ENCODE results near the gene CFAP57. TPM values are rescaled to one million over a fixed set of nuclear protein-coding genes. Genes with fewer than 3 reads are reported as not detected.
"Not testable (repeated sequence)": the region's sequence is repeated elsewhere in the genome, so short reads cannot be mapped to it uniquely, and the experiment has no call there.

CFAP57 gene
- 1 to 10 TPM; 1.7 to 5.9 (median 4.3) TPM for polyA plus RNA-seq (ENCODE audit: insufficient read depth in 1 of 5, insufficient read length in 5 of 5, low replicate concordance in 1 of 5)
- long read RNA-seq, donor 1, result 0 reads
- long read RNA-seq, donor 2, result 0 reads
- long read RNA-seq, donor 3, result 0 reads
- long read RNA-seq, donor 4, result 0 reads
- long read RNA-seq, donor 5, result 0 reads
- long read RNA-seq, donor 6, result 0 reads
- long read RNA-seq, donor 7, result 0 reads
- long read RNA-seq, donor 8, result 0 reads

- peak; percentile 94 to 95 for DNase-seq
Observed at GRCh38 chr1:43171876-43172526, at the start of gene CFAP57, which contains the start of gene EBNA1BP2. Gene CFAP57 (plus strand): TSS chr1:43172330. CDS start chr1:43172754, 424 bp downstream. Gene EBNA1BP2 (minus strand): TSS chr1:43172290. CDS start chr1:43172118, 172 bp downstream.

DNA sequence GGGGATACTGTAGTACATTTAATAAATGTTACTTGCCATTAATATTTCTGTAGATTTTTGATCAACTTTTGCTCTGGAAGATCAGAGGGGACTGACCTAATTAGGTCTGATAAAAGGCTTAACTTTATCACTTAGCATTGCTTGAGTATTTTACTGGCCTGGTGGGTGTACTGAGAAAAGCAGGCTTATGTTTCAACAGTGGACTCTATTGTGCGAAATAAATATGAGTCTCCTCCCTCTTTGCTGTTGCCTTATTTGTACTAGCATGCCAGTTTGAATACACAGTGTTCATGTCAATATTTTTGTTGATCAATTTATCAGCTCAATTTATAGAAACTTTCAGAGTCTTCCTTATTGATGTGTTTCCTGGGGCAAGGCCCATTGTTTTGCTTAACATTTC, 49.1 kb upstream of the CFAP57 start:
- DNase-seq, result no peak

DNA sequence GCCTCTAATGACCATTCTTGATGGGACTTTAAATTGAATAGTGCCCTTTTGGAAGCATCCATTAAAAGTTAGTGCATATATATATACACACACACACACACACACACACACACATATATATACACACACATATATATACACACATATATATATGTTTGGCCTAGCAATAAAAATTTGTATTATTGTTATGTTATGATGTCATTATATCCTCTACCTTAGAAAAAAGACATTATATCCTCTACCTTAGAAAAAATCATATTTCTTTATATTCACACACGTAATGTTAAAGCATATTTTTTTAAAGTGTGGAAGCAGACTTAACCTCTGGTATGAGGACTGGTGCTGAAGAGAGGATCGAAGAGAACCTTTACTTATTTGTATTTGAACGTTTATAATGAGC, 43.3 kb upstream of the CFAP57 start:
- no peak for DNase-seq

GRCh38 chr1:43129426-43129825, 42.7 kb upstream of the CFAP57 start:
- DNase-seq, result no peak

- no peak for DNase-seq
Observed at GRCh38 chr1:43134068-43134467, 38.1 kb upstream of the CFAP57 start.

DNA sequence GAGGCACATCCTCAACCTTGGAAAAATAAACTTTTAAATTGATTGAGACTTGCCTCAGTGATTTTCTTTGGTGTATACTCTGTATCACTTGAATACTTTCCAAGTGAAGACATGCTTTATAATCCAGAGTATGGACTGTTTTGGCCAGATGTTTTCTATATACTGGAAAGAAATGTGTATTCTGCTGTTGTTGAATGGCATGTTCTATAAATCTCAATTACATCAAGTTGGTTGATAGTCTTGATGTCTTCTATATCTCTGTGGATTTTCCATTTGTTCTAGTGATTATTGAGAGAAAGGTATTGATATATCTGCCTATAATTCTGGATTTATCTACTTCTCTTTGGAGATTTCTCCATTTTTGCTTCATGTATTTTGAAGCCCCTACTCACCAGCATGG, 37.5 kb upstream of the CFAP57 start:
- no peak for DNase-seq

- no peak for DNase-seq
Observed at GRCh38 chr1:43135857-43136781, 36.0 kb upstream of the CFAP57 start.

GRCh38 chr1:43137445-43138052, 34.6 kb upstream of the CFAP57 start:
- DNase-seq, result no peak

DNA sequence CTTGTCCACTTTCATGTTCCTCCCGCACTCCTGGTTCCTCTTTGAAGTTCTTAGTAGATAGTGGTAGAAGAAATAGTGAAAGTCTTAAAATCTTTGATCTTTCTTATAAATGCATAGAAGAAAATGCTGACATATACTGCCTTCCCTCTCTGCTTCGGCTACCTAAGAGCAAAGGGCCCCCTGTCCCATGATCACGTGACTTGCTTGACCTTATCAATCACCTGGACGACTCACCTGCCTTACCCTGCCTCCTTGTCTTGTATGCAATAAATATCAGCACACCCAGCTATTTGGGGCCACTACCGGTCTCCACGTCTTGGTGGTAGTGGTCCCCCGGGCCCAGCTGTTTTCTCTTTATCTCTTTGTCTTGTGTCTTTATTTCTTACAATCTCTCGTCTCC, 32.8 kb upstream of the CFAP57 start:
- not testable (repeated sequence) for DNase-seq

DNA sequence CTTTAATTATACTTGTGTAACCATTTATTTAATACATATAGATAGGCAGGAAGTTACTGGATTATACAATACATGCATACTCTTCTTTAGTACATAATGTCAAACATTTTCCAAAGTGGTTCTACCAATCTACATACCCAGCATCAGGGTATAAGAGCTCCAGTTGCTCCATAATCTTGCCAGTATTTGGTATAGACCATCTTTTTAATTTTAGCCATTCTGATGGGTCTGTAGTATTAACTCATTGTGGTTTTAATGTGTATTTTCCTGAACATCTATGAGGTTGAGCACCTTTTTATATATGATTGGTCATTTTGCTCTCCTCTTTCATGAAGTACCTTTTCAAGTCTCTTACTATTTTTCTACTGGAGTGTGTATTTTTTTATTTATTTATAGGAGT, 32.1 kb upstream of the CFAP57 start:
- no peak for DNase-seq

GRCh38 chr1:43140583-43140982, 31.5 kb upstream of the CFAP57 start:
- DNase-seq, result no peak

- no peak for DNase-seq
Observed at GRCh38 chr1:43143441-43143888, 28.7 kb upstream of the CFAP57 start.

- no peak for DNase-seq
Observed at GRCh38 chr1:43144237-43144636, 27.9 kb upstream of the CFAP57 start.

DNA sequence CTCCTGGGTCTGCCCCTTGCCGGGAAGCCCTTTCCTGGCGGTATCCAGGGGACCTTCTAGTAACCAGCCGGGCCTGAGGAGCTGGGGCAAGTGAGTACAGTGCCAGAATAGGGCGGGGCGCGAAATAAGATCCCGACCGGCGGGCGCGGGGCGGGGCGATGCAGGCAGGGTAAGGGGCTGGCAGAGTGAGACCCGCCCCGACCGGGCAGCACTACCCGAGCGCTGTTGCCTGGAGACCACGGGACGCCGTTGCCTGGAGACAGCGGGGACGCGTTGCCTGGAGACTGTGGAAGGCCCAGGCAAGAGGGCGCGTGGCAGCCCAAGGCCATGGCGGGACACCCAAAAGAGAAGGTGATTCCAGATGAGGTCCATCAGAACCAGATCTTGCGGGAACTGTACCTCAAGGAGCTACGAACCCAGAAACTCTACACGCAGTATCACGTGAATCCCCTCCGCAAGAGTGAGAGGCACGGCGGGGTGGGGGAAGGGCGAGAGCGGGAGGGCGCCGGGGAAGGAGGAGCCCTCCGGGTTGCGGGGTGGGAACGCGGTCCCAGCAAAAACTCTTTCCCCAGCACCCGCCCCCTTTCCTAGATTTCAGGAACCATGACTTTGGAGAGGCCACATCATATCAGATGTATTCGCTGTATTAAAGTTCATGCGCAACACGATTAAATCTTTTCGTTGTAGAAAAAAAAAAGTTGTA, 24.4 kb upstream of the CFAP57 start:
- peak; percentile 80 to 82 for DNase-seq

GRCh38 chr1:43149889-43150288, 22.2 kb upstream of the CFAP57 start:
- DNase-seq, result no peak

DNA sequence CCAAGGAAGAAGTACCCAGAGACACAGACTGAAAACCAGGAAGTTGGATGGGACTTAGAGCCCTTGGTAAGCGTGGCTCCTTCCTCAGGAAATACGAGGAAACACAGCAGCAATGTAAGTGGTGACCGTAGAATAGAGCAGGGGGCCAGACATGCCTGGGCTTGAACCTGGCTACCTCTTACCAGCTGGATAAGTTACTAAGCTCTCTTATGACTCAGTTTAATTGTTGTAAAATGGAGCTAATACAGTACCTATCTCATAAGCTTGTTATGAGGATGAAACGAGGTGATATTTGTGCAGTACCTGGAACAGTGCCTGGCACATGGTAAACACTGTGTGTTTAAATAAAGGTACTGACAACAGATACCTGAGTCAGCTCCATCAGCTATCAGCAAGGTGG, 19.3 kb upstream of the CFAP57 start:
- no peak for DNase-seq

DNA sequence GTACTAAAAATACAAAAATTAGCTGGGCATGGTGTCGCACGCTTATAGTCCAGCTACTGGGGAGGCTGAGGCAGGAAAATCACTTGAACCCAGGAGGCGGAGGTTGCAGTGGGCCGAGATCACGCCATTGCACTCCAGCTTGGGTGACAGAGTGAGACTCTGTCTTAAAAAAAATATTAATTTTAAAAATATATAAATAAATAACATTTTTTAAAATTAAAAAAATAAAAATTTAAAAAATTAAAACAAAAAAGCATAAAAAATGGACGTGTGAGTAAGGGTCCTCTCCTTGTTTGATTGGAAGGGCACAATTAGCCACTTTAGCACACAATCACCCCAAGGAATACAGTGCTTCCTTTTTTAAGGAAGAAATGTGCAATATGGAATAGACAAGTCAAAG, 18.7 kb upstream of the CFAP57 start:
- DNase-seq, result no peak

GRCh38 chr1:43156026-43156425, 16.1 kb upstream of the CFAP57 start:
- DNase-seq, result no peak

GRCh38 chr1:43165162-43165561, 7.0 kb upstream of the CFAP57 start:
- DNase-seq, result no peak

- no peak for DNase-seq
Observed at GRCh38 chr1:43165765-43166164, 6.4 kb upstream of the CFAP57 start.

GRCh38 chr1:43171312-43171875, 736 bp upstream of the CFAP57 start:
- DNase-seq, result no peak
